HCT116 (cell line): Measurements from ENCODE around the gene CRIM1. TPM values are rescaled to one million over a fixed set of nuclear protein-coding genes. Genes with fewer than 3 reads are reported as not detected.

Source experiments
- ATAC-seq: fragments of 200-7000 bp; cut with Tn5 transposase; 2 replicates; pipeline ENCODE4 v1.9.1; 2020; ENCODE audit warnings: mild to moderate bottlenecking, moderate library complexity
- BruUV-seq: library from RNA; stranded (reverse); fragments of 400-500 nt; replicated peaks from 2 replicates; lab custom pipeline; 2021; lab: Mats Ljungman, UMichigan
- CTCF ChIA-PET: fragments of 300-600 bp; sonication (Branson Sonifier 250); formaldehyde crosslinking; loops from one replicate; lab custom pipeline; 2021; ENCODE audit warnings: antibody characterized with exemption; lab: Charles Lee
- POLR2A ChIA-PET: fragments of 300-600, 350-600 bp; sonication (Branson Sonifier 250); formaldehyde crosslinking; loops from one replicate; lab custom pipeline; 2021; ENCODE audit warnings: antibody characterized with exemption; lab: Charles Lee
- RAD21 ChIA-PET, 2 experiments: fragments of 300-600 bp; sonication (Branson Sonifier 250); formaldehyde crosslinking; loops; one replicate each; lab custom pipeline; 2023; ENCODE audit warnings: low total read pairs in 2 of 2; ENCODE audit not compliant: uncharacterized antibody in 2 of 2, unreplicated experiment in 2 of 2, low non-redundant PET in 1 of 2; lab: Charles Lee
- DNase-seq: peaks from one replicate; pipeline ENCODE4 v3.0.0-alpha.2; 2010; ENCODE audit warnings: low read depth, low spot score
- H2AFZ ChIP-seq: fragments of 200-600 bp; shearing (Covaris generic), sonication (generic); 2 replicates; pipeline ENCODE4 v1.6.1; 2017; ENCODE audit warnings: low read depth, mixed run types, mixed read lengths, antibody characterized with exemption, low read length; ENCODE audit not compliant: poor library complexity, severe bottlenecking
- H3K27ac ChIP-seq: 2 replicates; pipeline ENCODE4 v1.5.1; 2012; ENCODE audit warnings: low read depth, low read length
- H3K27me3 ChIP-seq: fragments of 200-600 bp; sonication (generic); 2 replicates; pipeline ENCODE4 v1.6.1; 2016; ENCODE audit warnings: mixed run types, low read length, mixed read lengths; ENCODE audit not compliant: insufficient read depth
- H3K36me3 ChIP-seq, 2 experiments: fragments of 200-500 bp in 1 of 2; fragments of 200-600 bp in 1 of 2; sonication (Bioruptor generic) in 1 of 2; sonication (generic) in 1 of 2; 2 replicates each; pipeline versions ENCODE4 v1.5.1 to v1.6.1; 2014 to 2016; ENCODE audit warnings: low read length in 2 of 2, inconsistent platforms in 1 of 2, mixed read lengths in 1 of 2, mixed run types in 1 of 2; ENCODE audit not compliant: insufficient read depth in 2 of 2, control insufficient read depth in 1 of 2
- H3K4me1 ChIP-seq, 2 experiments: fragments of 200-600 bp in 1 of 2; sonication (generic) in 1 of 2; 2 replicates each; pipeline versions ENCODE4 v1.5.1 to v1.6.1; 2012 to 2017; ENCODE audit warnings: low read length in 2 of 2, inconsistent platforms in 1 of 2, mild to moderate bottlenecking in 1 of 2, mixed read lengths in 1 of 2, mixed run types in 1 of 2, moderate library complexity in 1 of 2; ENCODE audit not compliant: insufficient read depth in 2 of 2, control insufficient read depth in 1 of 2
- H3K4me2 ChIP-seq: fragments of 200-600 bp; sonication (generic); 2 replicates; pipeline ENCODE4 v1.6.1; 2017; ENCODE audit warnings: mixed run types, low read length, mixed read lengths
- H3K4me3 ChIP-seq, 2 experiments: fragments of 200-600 bp in 1 of 2; sonication (generic) in 1 of 2; replicated peaks in 1 of 2; 2 replicates each; pipeline ENCODE4 v1.5.1; 2011 to 2016; ENCODE audit warnings: low read length in 2 of 2, control low read depth in 1 of 2, low read depth in 1 of 2, mild to moderate bottlenecking in 1 of 2, mixed read lengths in 1 of 2, mixed run types in 1 of 2
- H3K79me2 ChIP-seq: fragments of 200-600 bp; sonication (generic); 2 replicates; pipeline ENCODE4 v1.6.1; 2017; ENCODE audit warnings: mild to moderate bottlenecking, mixed run types, low read length, moderate library complexity, mixed read lengths; ENCODE audit not compliant: insufficient read depth
- H3K9ac ChIP-seq: fragments of 200-600 bp; sonication (generic); 2 replicates; pipeline ENCODE4 v1.6.1; 2016; ENCODE audit warnings: low read length, mixed read lengths
- H3K9me2 ChIP-seq: fragments of 200-600 bp; sonication (generic), shearing (Covaris generic); 2 replicates; pipeline ENCODE4 v1.6.1; 2017; ENCODE audit warnings: mixed run types, mild to moderate bottlenecking, moderate library complexity; ENCODE audit not compliant: insufficient read depth
- H3K9me3 ChIP-seq, 2 experiments: fragments of 200-500 bp in 1 of 2; fragments of 200-600 bp in 1 of 2; sonication (Bioruptor generic) in 1 of 2; sonication (generic) in 1 of 2; 2 replicates each; pipeline ENCODE4 v1.6.1; 2014 to 2017; ENCODE audit warnings: low read length in 2 of 2, mixed read lengths in 2 of 2, inconsistent platforms in 1 of 2, low read depth in 1 of 2, mild to moderate bottlenecking in 1 of 2, mixed run types in 1 of 2, moderate library complexity in 1 of 2; ENCODE audit not compliant: control insufficient read depth in 1 of 2, insufficient read depth in 1 of 2
- H4K20me1 ChIP-seq: fragments of 200-600 bp; sonication (generic), shearing (Covaris generic); 2 replicates; pipeline ENCODE4 v1.6.1; 2017; ENCODE audit warnings: mixed run types, mild to moderate bottlenecking, moderate library complexity; ENCODE audit not compliant: insufficient read depth
- EGR1 ChIP-seq: IDR thresholded peaks from 2 replicates; pipeline ENCODE4 v1.6.1; 2012; ENCODE audit warnings: low read depth
- EZH2 ChIP-seq: fragments of 200-600 bp; sonication (generic); IDR thresholded peaks from 2 replicates; pipeline ENCODE4 v1.6.1; 2017; ENCODE audit warnings: antibody characterized with exemption, mixed run types
- EZH2phosphoT487 ChIP-seq: fragments of 200-600 bp; IDR thresholded peaks from 2 replicates; pipeline ENCODE4 v1.6.1; 2018; ENCODE audit warnings: antibody characterized with exemption, borderline replicate concordance
- FOSL1 ChIP-seq: IDR thresholded peaks from 2 replicates; pipeline ENCODE4 v1.6.1; 2012; ENCODE audit warnings: low read depth
- POLR2A ChIP-seq: IDR thresholded peaks from 2 replicates; pipeline ENCODE4 v1.7.0; 2011; ENCODE audit warnings: borderline replicate concordance; ENCODE audit not compliant: insufficient read depth, insufficient read length; ENCODE audit errors: extremely low read depth
- POLR2AphosphoS5 ChIP-seq: IDR thresholded peaks from 2 replicates; pipeline ENCODE4 v1.6.1; 2011; ENCODE audit warnings: mild to moderate bottlenecking, low read depth, low read length, moderate library complexity
- RAD21 ChIP-seq: IDR thresholded peaks from 2 replicates; pipeline ENCODE4 v1.6.1; 2012; ENCODE audit warnings: low read depth, mild to moderate bottlenecking
- SP1 ChIP-seq: IDR thresholded peaks from 2 replicates; pipeline ENCODE4 v1.6.1; 2012; ENCODE audit warnings: low read depth
- SRF ChIP-seq: IDR thresholded peaks from 2 replicates; pipeline ENCODE4 v1.6.1; 2012; ENCODE audit warnings: low read depth
- TCF7L2 ChIP-seq: IDR thresholded peaks from 2 replicates; pipeline ENCODE4 v1.7.0; 2011; ENCODE audit warnings: borderline replicate concordance, inconsistent platforms; ENCODE audit not compliant: insufficient read depth, insufficient read length; ENCODE audit errors: extremely low read depth
- ZFX ChIP-seq: fragments of 450-650 bp; IDR thresholded peaks from 2 replicates; pipeline ENCODE4 v1.6.1; 2017
- ZNF274 ChIP-seq: fragments of 200-500 bp; sonication (Bioruptor generic); IDR thresholded peaks from 2 replicates; pipeline ENCODE4 v1.6.1; 2014; ENCODE audit warnings: mild to moderate bottlenecking, low read depth, low read length, inconsistent platforms
- intact Hi-C: fragments of 100-400 bp; cut with micrococcal nuclease; formaldehyde crosslinking; loops from 2 replicates; pipeline ENCODE4 v1.10.0; 2022
- total RNA-seq: library from RNA; stranded (reverse); gene quantifications from one replicate; pipeline ENCODE4 v1.2.1, GENCODE V29; 2021; ENCODE audit not compliant: unreplicated experiment
- TF ChIP-seq, protein P1 (sequence below): IDR thresholded peaks from 2 replicates; pipeline ENCODE4 v1.6.1; 2012
- TF ChIP-seq, protein P2 (sequence below), 3 experiments: fragments of 200-600 bp in 1 of 3; sonication (generic) in 1 of 3; IDR thresholded peaks in 2 of 3; conservative IDR thresholded peaks in 1 of 3; 2 replicates each; pipeline ENCODE4 v1.5.1; 2012 to 2017; ENCODE audit warnings: low read depth in 2 of 3, low read length in 2 of 3, antibody characterized with exemption in 1 of 3, borderline replicate concordance in 1 of 3, control low read depth in 1 of 3, mild to moderate bottlenecking in 1 of 3, mixed read lengths in 1 of 3, mixed run types in 1 of 3, moderate library complexity in 1 of 3; ENCODE audit not compliant: insufficient read depth in 1 of 3
- TF ChIP-seq, protein P3 (sequence below): IDR thresholded peaks from 2 replicates; pipeline ENCODE4 v1.6.1; 2011; ENCODE audit warnings: mild to moderate bottlenecking, low read length, moderate library complexity; ENCODE audit not compliant: insufficient replicate concordance; ENCODE audit errors: extremely low read depth
- TF ChIP-seq, protein P4 (sequence below): IDR thresholded peaks from 2 replicates; pipeline ENCODE4 v1.6.1; 2012

CRIM1 gene
- total RNA-seq, 1 experiment from 2014 or later, result 27.2 TPM

DNA sequence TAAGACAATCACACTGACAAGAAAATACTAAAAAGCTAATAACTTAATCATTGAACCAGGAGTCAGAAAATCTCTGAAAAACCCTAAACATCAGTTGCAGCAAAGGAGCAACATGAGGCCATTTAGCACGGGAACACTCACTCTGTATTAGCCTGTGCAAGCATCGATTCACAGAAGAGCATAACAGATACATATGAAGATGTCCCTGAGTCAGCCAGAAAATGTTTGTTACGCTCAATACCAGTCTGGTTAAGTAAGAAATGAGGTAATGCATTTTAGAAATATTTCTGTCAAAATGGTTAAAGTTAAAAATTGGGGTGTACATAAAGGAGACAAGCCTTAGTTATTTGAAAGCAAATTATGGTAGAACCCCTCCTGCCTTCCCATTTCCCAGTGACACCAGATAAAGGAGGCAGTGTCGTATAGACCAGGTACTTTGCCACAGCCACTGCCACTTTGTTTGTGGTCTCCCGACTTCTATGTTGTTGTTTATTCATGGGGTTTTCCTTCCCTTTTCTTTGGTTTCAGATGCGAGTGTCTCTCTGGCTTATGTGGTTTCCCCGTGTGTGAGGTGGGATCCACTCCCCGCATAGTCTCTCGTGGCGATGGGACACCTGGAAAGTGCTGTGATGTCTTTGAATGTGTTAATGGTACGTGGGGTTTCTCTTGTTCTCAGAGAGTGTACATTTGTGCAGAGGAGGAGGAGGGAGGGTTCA, 108.6 kb downstream of the CRIM1 start (continued):
- TF ChIP-seq, protein P1, sequence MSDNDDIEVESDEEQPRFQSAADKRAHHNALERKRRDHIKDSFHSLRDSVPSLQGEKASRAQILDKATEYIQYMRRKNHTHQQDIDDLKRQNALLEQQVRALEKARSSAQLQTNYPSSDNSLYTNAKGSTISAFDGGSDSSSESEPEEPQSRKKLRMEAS, result no peak
- TF ChIP-seq ZFX (no peak), EZH2 (no peak), POLR2AphosphoS5 (no peak), SP1 (no peak), POLR2A (no peak), SRF (no peak)
- TF ChIP-seq, protein P2, sequence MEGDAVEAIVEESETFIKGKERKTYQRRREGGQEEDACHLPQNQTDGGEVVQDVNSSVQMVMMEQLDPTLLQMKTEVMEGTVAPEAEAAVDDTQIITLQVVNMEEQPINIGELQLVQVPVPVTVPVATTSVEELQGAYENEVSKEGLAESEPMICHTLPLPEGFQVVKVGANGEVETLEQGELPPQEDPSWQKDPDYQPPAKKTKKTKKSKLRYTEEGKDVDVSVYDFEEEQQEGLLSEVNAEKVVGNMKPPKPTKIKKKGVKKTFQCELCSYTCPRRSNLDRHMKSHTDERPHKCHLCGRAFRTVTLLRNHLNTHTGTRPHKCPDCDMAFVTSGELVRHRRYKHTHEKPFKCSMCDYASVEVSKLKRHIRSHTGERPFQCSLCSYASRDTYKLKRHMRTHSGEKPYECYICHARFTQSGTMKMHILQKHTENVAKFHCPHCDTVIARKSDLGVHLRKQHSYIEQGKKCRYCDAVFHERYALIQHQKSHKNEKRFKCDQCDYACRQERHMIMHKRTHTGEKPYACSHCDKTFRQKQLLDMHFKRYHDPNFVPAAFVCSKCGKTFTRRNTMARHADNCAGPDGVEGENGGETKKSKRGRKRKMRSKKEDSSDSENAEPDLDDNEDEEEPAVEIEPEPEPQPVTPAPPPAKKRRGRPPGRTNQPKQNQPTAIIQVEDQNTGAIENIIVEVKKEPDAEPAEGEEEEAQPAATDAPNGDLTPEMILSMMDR (IDR thresholded peaks at IDR 0.05 in 2 of 3, conservative IDR thresholded peaks at IDR 0.05 in 1 of 3; ENCODE audit: borderline replicate concordance in 1 of 3, insufficient read depth in 1 of 3, low read depth in 2 of 3, low read length in 2 of 3), result no peak
- TF ChIP-seq, protein P3, sequence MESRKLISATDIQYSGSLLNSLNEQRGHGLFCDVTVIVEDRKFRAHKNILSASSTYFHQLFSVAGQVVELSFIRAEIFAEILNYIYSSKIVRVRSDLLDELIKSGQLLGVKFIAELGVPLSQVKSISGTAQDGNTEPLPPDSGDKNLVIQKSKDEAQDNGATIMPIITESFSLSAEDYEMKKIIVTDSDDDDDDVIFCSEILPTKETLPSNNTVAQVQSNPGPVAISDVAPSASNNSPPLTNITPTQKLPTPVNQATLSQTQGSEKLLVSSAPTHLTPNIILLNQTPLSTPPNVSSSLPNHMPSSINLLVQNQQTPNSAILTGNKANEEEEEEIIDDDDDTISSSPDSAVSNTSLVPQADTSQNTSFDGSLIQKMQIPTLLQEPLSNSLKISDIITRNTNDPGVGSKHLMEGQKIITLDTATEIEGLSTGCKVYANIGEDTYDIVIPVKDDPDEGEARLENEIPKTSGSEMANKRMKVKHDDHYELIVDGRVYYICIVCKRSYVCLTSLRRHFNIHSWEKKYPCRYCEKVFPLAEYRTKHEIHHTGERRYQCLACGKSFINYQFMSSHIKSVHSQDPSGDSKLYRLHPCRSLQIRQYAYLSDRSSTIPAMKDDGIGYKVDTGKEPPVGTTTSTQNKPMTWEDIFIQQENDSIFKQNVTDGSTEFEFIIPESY, result no peak

DNA sequence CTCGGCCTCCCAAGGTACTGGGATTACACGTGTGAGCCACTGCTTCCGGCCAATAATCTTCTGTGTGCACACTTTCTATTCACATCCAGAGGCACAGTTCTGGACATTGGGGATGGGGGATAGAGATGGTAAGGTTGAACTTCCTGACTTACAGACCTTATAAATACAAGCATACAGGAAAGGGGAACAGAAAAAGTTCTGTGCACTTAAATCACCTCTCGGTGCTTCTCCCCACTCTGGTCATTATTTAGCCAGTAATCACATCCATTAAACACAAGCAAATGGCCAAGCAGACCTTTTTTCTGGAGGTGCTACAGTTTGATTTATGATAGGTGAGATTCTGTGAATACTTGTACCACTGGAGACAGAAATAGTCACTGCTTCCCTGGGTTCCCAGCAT, 110.6 kb downstream of the CRIM1 start:
- BruUV-seq, result no TSS peak
- Histone ChIP-seq H3K9me3 (no peaks in the 10 kb centered on the region), H3K9ac (no peak overlapping the region), H3K4me2 (no peak overlapping the region), H3K4me1 (peaks cover 7 to 14% of the 10 kb centered on the region in 2 experiments), H3K27me3 (no peaks in the 10 kb centered on the region), H4K20me1 (no peaks in the 10 kb centered on the region), H3K9me2 (no peaks in the 10 kb centered on the region), H3K79me2 (no peaks in the 10 kb centered on the region; the same call in 1 of the 2 replicates), H2AFZ (no peak overlapping the region), H3K36me3 (peaks cover 0 to 8% of the 10 kb centered on the region in 2 experiments; a peak in 1 of 4 replicates), H3K4me3 (no peak overlapping the region), H3K27ac (no peak overlapping the region)
- ATAC-seq (no peak), DNase-seq (no peak)
- intact Hi-C loops, result no loop called here
- ChIA-PET RAD21 (no interaction called here), POLR2A (no interaction called here), CTCF (no interaction called here)
- TF ChIP-seq POLR2A, result no peak
- TF ChIP-seq, protein P1, result no peak
- no peak for TF ChIP-seq TCF7L2
- TF ChIP-seq FOSL1, result no peak
- no peak for TF ChIP-seq ZNF274
- TF ChIP-seq, protein P4, sequence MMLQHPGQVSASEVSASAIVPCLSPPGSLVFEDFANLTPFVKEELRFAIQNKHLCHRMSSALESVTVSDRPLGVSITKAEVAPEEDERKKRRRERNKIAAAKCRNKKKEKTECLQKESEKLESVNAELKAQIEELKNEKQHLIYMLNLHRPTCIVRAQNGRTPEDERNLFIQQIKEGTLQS, result no peak
- TF ChIP-seq SP1, result no peak
- TF ChIP-seq ZFX, result no peak
- no peak for TF ChIP-seq RAD21
- TF ChIP-seq, protein P2 (IDR thresholded peaks at IDR 0.05 in 2 of 3, conservative IDR thresholded peaks at IDR 0.05 in 1 of 3; ENCODE audit: borderline replicate concordance in 1 of 3, insufficient read depth in 1 of 3, low read depth in 2 of 3, low read length in 2 of 3), result no peak
- no peak for TF ChIP-seq EZH2phosphoT487
- no peak for TF ChIP-seq POLR2AphosphoS5
- no peak for TF ChIP-seq SRF
- no peak for TF ChIP-seq EGR1
